GM12878 (cell line): ENCODE measurements around the gene COX18. TPM values are rescaled to one million over a fixed set of nuclear protein-coding genes. Genes with fewer than 3 reads are reported as not detected.

Experiments
- ATAC-seq: fragments of 200-7000 bp; cut with Tn5 transposase; 3 replicates; pipeline ENCODE4 v1.9.1; 2020; ENCODE audit warnings: mild to moderate bottlenecking, moderate library complexity
- BruUV-seq: library from RNA; stranded (reverse); fragments of 400-500 nt; replicated peaks from 2 replicates; lab custom pipeline; 2021; lab: Mats Ljungman, UMichigan
- CTCF ChIA-PET: fragments of 300-600 bp; sonication (Branson Sonifier 250); formaldehyde crosslinking; extraction: SDS; loops from one replicate; lab custom pipeline; 2021; ENCODE audit warnings: inconsistent platforms; lab: Yijun Ruan, JAX
- POLR2A ChIA-PET: fragments of 350-600 bp; formaldehyde crosslinking; extraction: SDS; loops from one replicate; lab custom pipeline; 2021; ENCODE audit warnings: inconsistent platforms; lab: Charles Lee
- RAD21 ChIA-PET: fragments of 300-600 bp; sonication (Branson Sonifier 250); formaldehyde crosslinking; loops from one replicate; lab custom pipeline; 2023; ENCODE audit warnings: antibody characterized with exemption; ENCODE audit not compliant: unreplicated experiment; lab: Charles Lee
- SMC1A ChIA-PET: fragments of 300-600 bp; sonication (Branson Sonifier 250); formaldehyde crosslinking; loops from one replicate; lab custom pipeline; 2023; ENCODE audit not compliant: unreplicated experiment, uncharacterized antibody; lab: Charles Lee
- DNase-seq: peaks from one replicate; pipeline ENCODE4 v3.0.0-alpha.2; 2011; ENCODE audit warnings: low read depth, low spot score
- FAIRE-seq: peaks from 3 replicates; lab custom pipeline; 2011; peaks lifted over from hg19 to GRCh38; lab: Jason Lieb, UNC
- H2AFZ ChIP-seq: 2 replicates; pipeline ENCODE4 v1.6.0; 2011; ENCODE audit warnings: low read depth, low read length, control low read depth; ENCODE audit not compliant: control insufficient read depth
- H3K27ac ChIP-seq: 2 replicates; pipeline ENCODE4 v1.5.1; 2011; ENCODE audit warnings: control low read depth; ENCODE audit not compliant: control insufficient read depth, insufficient read depth
- H3K27me3 ChIP-seq, 2 experiments: replicated peaks in 1 of 2; 2 replicates each; pipeline versions ENCODE4 v1.6.0 to v1.6.1; 2011; ENCODE audit warnings: low read length in 1 of 2; ENCODE audit not compliant: control insufficient read depth in 2 of 2, insufficient read depth in 2 of 2
- H3K36me3 ChIP-seq, 2 experiments: 2 replicates each; pipeline ENCODE4 v1.5.1; 2011; ENCODE audit warnings: low read length in 1 of 2; ENCODE audit not compliant: control insufficient read depth in 2 of 2, insufficient read depth in 2 of 2
- H3K4me1 ChIP-seq: 2 replicates; pipeline ENCODE4 v1.6.1; 2011; ENCODE audit warnings: mild to moderate bottlenecking, low read length, moderate library complexity, mixed read lengths; ENCODE audit not compliant: control insufficient read depth, insufficient read depth
- H3K4me2 ChIP-seq: 2 replicates; pipeline ENCODE4 v1.6.0; 2011; ENCODE audit warnings: control low read depth; ENCODE audit not compliant: control insufficient read depth, insufficient read depth
- H3K4me3 ChIP-seq: fragments of 200-600 bp; sonication (generic); 2 replicates; pipeline ENCODE4 v1.5.1; 2016
- H3K79me2 ChIP-seq: 2 replicates; pipeline ENCODE4 v1.6.0; 2011; ENCODE audit warnings: low read length; ENCODE audit not compliant: control insufficient read depth, insufficient read depth
- H3K9ac ChIP-seq: 2 replicates; pipeline ENCODE4 v1.8.0; 2011; ENCODE audit warnings: low read length, control low read depth, mixed read lengths; ENCODE audit not compliant: control insufficient read depth, insufficient read depth
- H3K9me3 ChIP-seq: replicated peaks from 3 replicates; pipeline ENCODE4 v1.5.1; 2011; ENCODE audit warnings: mild to moderate bottlenecking, low read length; ENCODE audit not compliant: control insufficient read depth, insufficient read depth
- H4K20me1 ChIP-seq: 2 replicates; pipeline ENCODE4 v1.6.0; 2011; ENCODE audit not compliant: control insufficient read depth, insufficient read depth
- CBFB ChIP-seq: IDR thresholded peaks from 2 replicates; pipeline ENCODE4 v1.6.1; 2016; ENCODE audit warnings: antibody characterized with exemption, low read depth
- CREM ChIP-seq: IDR thresholded peaks from 2 replicates; pipeline ENCODE4 v1.6.1; 2014; ENCODE audit warnings: antibody characterized with exemption, low read depth
- ETV6 ChIP-seq, 2 experiments: fragments of 450-650 bp in 1 of 2; IDR thresholded peaks in 1 of 2; conservative IDR thresholded peaks in 1 of 2; 2 replicates each; pipeline ENCODE4 v1.6.1; 2014; ENCODE audit warnings: antibody characterized with exemption in 1 of 2, borderline replicate concordance in 1 of 2, low read depth in 1 of 2, mild to moderate bottlenecking in 1 of 2, moderate library complexity in 1 of 2
- HDGF ChIP-seq: fragments of 450-650 bp; IDR thresholded peaks from 2 replicates; pipeline ENCODE4 v1.6.1; 2016; ENCODE audit warnings: antibody characterized with exemption
- KLF5 ChIP-seq: fragments of 450-650 bp; IDR thresholded peaks from 2 replicates; pipeline ENCODE4 v1.6.1; 2014; ENCODE audit warnings: mild to moderate bottlenecking; ENCODE audit not compliant: partially characterized antibody
- MYB ChIP-seq: fragments of 150-350 bp; IDR thresholded peaks from 2 replicates; pipeline ENCODE4 v1.6.1; 2014; ENCODE audit warnings: mild to moderate bottlenecking, low read depth, low read length, borderline replicate concordance
- NR2C2 ChIP-seq: IDR thresholded peaks from 2 replicates; pipeline ENCODE4 v1.6.1; 2011; ENCODE audit warnings: borderline replicate concordance, low read depth; ENCODE audit not compliant: control insufficient read depth, insufficient read length
- POLR2AphosphoS2 ChIP-seq: IDR thresholded peaks from 2 replicates; pipeline ENCODE4 v1.6.1; 2011; ENCODE audit warnings: low read depth, mild to moderate bottlenecking, low read length, improper control_type of control experiment, moderate library complexity
- POU2F2 ChIP-seq: IDR thresholded peaks from 3 replicates; pipeline ENCODE4 v1.6.1; 2011; ENCODE audit warnings: low read depth, mild to moderate bottlenecking, low read length, borderline replicate concordance
- RB1 ChIP-seq: fragments of 450-650 bp; formaldehyde crosslinking; IDR thresholded peaks from 2 replicates; pipeline ENCODE4 v1.6.1; 2017; ENCODE audit warnings: mild to moderate bottlenecking, borderline replicate concordance
- SIN3A ChIP-seq: IDR thresholded peaks from 2 replicates; pipeline ENCODE4 v1.6.1; 2012; ENCODE audit warnings: low read depth, low read length, improper control_type of control experiment
- SIX5 ChIP-seq: IDR thresholded peaks from 2 replicates; pipeline ENCODE4 v1.6.1; 2011; ENCODE audit warnings: mild to moderate bottlenecking, low read depth, low read length, moderate library complexity; ENCODE audit not compliant: severe bottlenecking
- SMAD5 ChIP-seq: IDR thresholded peaks from 2 replicates; pipeline ENCODE4 v1.6.1; 2016; ENCODE audit warnings: antibody characterized with exemption, low read depth
- STAT3 ChIP-seq: IDR thresholded peaks from 2 replicates; pipeline ENCODE4 v1.6.1; 2011; ENCODE audit warnings: low read depth, low read length, improper control_type of control experiment
- TCF7 ChIP-seq: IDR thresholded peaks from 2 replicates; pipeline ENCODE4 v1.6.1; 2014; ENCODE audit warnings: antibody characterized with exemption, borderline replicate concordance
- ZNF24 ChIP-seq: fragments of 450-650 bp; IDR thresholded peaks from 2 replicates; pipeline ENCODE4 v1.6.1; 2017; ENCODE audit warnings: antibody characterized with exemption, mild to moderate bottlenecking
- WGBS: methylation state at CpG from one replicate; pipeline ENCODE4 v1.1.6; 2016; ENCODE audit warnings: low lambda C conversion rate; ENCODE audit not compliant: insufficient replicate concordance, insufficient coverage; ENCODE audit errors: missing lambda C conversion rate; 5-methylcytosine and 5-hydroxymethylcytosine counted together
- in situ Hi-C: fragments of 300-500 bp; cut with MboI; formaldehyde crosslinking; loops from 9 replicates; pipeline ENCODE4 v1.14.3; 2018; ENCODE audit warnings: mixed read lengths
- intact Hi-C: fragments of 100-400 bp; cut with micrococcal nuclease; formaldehyde crosslinking; loops from one replicate; pipeline ENCODE4 v1.14.2; 2022; ENCODE audit not compliant: unreplicated experiment
- polyA plus RNA-seq, 11 experiments: library from polyadenylated mRNA; depleted of rRNA in 4 of 11; unstranded in 6 of 11; stranded (reverse) in 5 of 11; fragments of >200 nt; fragmentation: Nextera tagmentation in 4 of 11; fragmentation: Illumina TruSeq in 1 of 11; extraction: Ambion mirVana in 4 of 11; extraction: Trizol in 1 of 11; gene quantifications; 1 replicate in 1 of 11; 2 replicates in 10 of 11; pipeline versions ENCODE4 v1.2.1 to v1.2.3, GENCODE V29; 2011 to 2016; ENCODE audit warnings: inconsistent platforms in 2 of 11, missing spikeins in 2 of 11, low read depth in 1 of 11
- total RNA-seq, 4 experiments: library from RNA; depleted of rRNA in 3 of 4; stranded (reverse); fragments of >200 nt in 3 of 4; fragmentation: Illumina TruSeq in 1 of 4; extraction: Trizol in 1 of 4; gene quantifications; 2 replicates each; pipeline versions ENCODE4 v1.2.1 to v1.2.3, GENCODE V29; 2013 to 2021
- TF ChIP-seq, protein P1 (sequence below): IDR thresholded peaks from 2 replicates; pipeline ENCODE4 v1.6.1; 2012; ENCODE audit warnings: mild to moderate bottlenecking, low read depth, low read length

COX18 gene
- total and polyA plus RNA-seq, 10 of the 15 experiments (the other 5 are each of a cell fraction or from before 2014, with no cell fraction given), result 7.2 to 36.4 (median 17.7) TPM

DNA sequence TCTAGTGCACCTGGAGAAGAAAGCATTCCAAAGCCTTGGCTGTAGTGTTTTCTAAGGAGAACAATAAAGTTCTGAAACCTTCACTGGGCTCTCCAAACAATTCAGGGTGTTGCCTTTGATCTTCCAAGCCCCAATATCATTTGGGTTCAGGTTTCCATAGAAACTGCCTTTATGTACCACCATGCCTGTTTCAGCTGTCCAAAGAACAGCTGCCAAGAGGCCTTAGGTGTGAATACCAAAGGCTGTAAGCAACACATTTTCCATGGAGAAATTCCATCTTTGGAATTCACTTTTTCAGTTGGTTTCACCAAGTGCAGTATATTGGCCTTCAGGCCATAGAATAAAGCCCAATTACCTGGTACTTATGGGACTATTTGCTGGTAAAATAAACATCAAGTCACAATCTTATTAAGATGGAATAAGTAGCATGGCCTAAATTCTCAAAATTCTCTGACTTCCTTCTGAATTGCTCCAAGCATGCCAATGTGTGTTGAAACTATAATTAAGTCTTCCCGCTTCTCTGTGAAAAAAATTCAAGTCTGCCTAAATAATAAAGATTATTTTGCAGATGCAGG lies 61.9 kb downstream of the COX18 start:
- ChIA-PET POLR2A (no interaction called here), SMC1A (no interaction called here), CTCF (interaction anchor here (0.7 to 1.3 kb wide), 2 partner anchors 9 to 24 kb away, joined by 3 read pairs; no protein-coding TSS in a partner anchor), RAD21 (no interaction called here)
- intact Hi-C loops (loop anchor here (2.0 kb wide), 1 partner anchor 61 kb away; the partner anchor contains the start of gene COX18), in situ Hi-C loops (loop anchor here (25.0 kb wide), 1 partner anchor 695 kb away; no protein-coding TSS in a partner anchor)
- 61% methylated on average over 1 of the region's 1 CpG for WGBS
- no peaks in the 10 kb centered on the region for H3K27me3 ChIP-seq
- H3K4me2 ChIP-seq, result no peak overlapping the region
- no peak overlapping the region for H3K9ac ChIP-seq
- BruUV-seq, result no TSS peak
- peaks cover 15% of the 10 kb centered on the region; the same call in 1 of the 2 replicates for H3K4me1 ChIP-seq
- FAIRE-seq (no peak), DNase-seq (no peak), ATAC-seq (no peak)
- H4K20me1 ChIP-seq, result no peaks in the 10 kb centered on the region
- no peak overlapping the region for H3K4me3 ChIP-seq
- TF ChIP-seq CBFB (no peak), POLR2AphosphoS2 (no peak), POU2F2 (no peak), HDGF (no peak), ZNF24 (no peak), KLF5 (no peak), ETV6 (conservative IDR thresholded peaks at IDR 0.05 in 1 of 2, IDR thresholded peaks at IDR 0.05 in 1 of 2; ENCODE audit: borderline replicate concordance in 1 of 2, low read depth in 1 of 2) (no peak), SMAD5 (no peak), SIN3A (no peak), SIX5 (no peak), MYB (no peak), STAT3 (no peak), TCF7 (no peak), CREM (no peak), NR2C2 (no peak), RB1 (no peak)
- TF ChIP-seq, protein P1, sequence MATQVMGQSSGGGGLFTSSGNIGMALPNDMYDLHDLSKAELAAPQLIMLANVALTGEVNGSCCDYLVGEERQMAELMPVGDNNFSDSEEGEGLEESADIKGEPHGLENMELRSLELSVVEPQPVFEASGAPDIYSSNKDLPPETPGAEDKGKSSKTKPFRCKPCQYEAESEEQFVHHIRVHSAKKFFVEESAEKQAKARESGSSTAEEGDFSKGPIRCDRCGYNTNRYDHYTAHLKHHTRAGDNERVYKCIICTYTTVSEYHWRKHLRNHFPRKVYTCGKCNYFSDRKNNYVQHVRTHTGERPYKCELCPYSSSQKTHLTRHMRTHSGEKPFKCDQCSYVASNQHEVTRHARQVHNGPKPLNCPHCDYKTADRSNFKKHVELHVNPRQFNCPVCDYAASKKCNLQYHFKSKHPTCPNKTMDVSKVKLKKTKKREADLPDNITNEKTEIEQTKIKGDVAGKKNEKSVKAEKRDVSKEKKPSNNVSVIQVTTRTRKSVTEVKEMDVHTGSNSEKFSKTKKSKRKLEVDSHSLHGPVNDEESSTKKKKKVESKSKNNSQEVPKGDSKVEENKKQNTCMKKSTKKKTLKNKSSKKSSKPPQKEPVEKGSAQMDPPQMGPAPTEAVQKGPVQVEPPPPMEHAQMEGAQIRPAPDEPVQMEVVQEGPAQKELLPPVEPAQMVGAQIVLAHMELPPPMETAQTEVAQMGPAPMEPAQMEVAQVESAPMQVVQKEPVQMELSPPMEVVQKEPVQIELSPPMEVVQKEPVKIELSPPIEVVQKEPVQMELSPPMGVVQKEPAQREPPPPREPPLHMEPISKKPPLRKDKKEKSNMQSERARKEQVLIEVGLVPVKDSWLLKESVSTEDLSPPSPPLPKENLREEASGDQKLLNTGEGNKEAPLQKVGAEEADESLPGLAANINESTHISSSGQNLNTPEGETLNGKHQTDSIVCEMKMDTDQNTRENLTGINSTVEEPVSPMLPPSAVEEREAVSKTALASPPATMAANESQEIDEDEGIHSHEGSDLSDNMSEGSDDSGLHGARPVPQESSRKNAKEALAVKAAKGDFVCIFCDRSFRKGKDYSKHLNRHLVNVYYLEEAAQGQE, result no peak
- H3K79me2 ChIP-seq, result no peaks in the 10 kb centered on the region
- no peak overlapping the region for H3K27ac ChIP-seq
- no peak overlapping the region for H2AFZ ChIP-seq
- peaks cover 5% of the 10 kb centered on the region; the same call in 2 of the 3 replicates for H3K9me3 ChIP-seq
- no peaks in the 10 kb centered on the region for H3K36me3 ChIP-seq
